Progenitor cell of endocrine pancreas (in vitro differentiated cells): ENCODE data around the gene PHACTR1. TPM values are rescaled to one million over a fixed set of nuclear protein-coding genes. Genes with fewer than 3 reads are reported as not detected.

Experiments used
- DNase-seq: peaks from one replicate; pipeline ENCODE4 v3.0.0; 2021; ENCODE audit warnings: low spot score; ENCODE audit not compliant: unreplicated experiment
- H3K27ac Mint-ChIP-seq: 2 replicates; pipeline ENCODE4 v1.8.0; 2021; ENCODE audit warnings: mild to moderate bottlenecking, moderate library complexity, mixed read lengths
- H3K27me3 Mint-ChIP-seq: 2 replicates; pipeline ENCODE4 v1.8.0; 2021; ENCODE audit warnings: mixed read lengths
- H3K36me3 Mint-ChIP-seq: 2 replicates; pipeline ENCODE4 v1.8.0; 2022; ENCODE audit warnings: mixed read lengths; ENCODE audit not compliant: insufficient read depth
- H3K4me1 Mint-ChIP-seq: 2 replicates; pipeline ENCODE4 v1.8.0; 2021; ENCODE audit warnings: low read depth, mixed read lengths
- H3K4me3 Mint-ChIP-seq: 2 replicates; pipeline ENCODE4 v1.8.0; 2021; ENCODE audit warnings: low read depth, mild to moderate bottlenecking, moderate library complexity, mixed read lengths
- H3K9me3 Mint-ChIP-seq: 2 replicates; pipeline ENCODE4 v1.8.0; 2021; ENCODE audit warnings: low read depth, mixed read lengths
- CTCF ChIP-seq: fragments of 200-600 bp; sonication (generic); IDR thresholded peaks from one replicate; pipeline ENCODE4 v1.5.0; 2021; ENCODE audit warnings: antibody characterized with exemption, mild to moderate bottlenecking; ENCODE audit not compliant: unreplicated experiment
- total RNA-seq: library from RNA; stranded (reverse); gene quantifications from 2 replicates; pipeline ENCODE4 v1.2.1, GENCODE V29; 2021

PHACTR1 gene
- total RNA-seq, 1 donor from 2014 or later, result 8.6 TPM

- Mint-ChIP-seq H3K27me3 (peaks cover 25% of the 10 kb centered on the region), H3K36me3 (no peaks in the 10 kb centered on the region), H3K4me3 (no peak overlapping the region), H3K9me3 (no peaks in the 10 kb centered on the region), H3K27ac (no peak overlapping the region), H3K4me1 (no peaks in the 10 kb centered on the region)
- DNase-seq, result no peak
- TF ChIP-seq CTCF, result no peak
These were observed 49.8 kb downstream of the PHACTR1 start for GRCh38 chr6:12766365-12766764.

DNA sequence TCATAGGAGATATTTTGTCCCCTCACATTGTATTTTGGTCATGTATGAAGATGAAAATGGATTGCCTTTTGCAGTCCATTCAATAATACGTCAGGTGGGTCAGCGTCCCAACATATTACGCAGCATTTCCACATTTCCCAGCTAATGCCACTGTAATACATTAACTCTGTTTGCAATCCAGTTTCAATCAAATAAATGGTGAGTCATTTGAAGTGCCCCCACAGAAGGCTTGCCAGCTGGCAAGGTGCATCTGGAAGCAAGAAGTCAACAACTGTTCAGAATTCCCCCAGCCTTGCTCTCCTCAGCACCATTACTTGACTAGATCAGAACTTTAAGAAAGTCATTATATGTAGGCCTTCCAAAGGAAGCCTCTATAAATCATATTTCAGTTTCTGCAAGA is 50.4 kb downstream of the PHACTR1 start:
- Mint-ChIP-seq H3K4me1 (no peaks in the 10 kb centered on the region), H3K27me3 (peaks cover 19% of the 10 kb centered on the region), H3K27ac (no peak overlapping the region), H3K36me3 (no peaks in the 10 kb centered on the region), H3K9me3 (no peaks in the 10 kb centered on the region), H3K4me3 (no peak overlapping the region)
- no peak for DNase-seq
- no peak for TF ChIP-seq CTCF

DNA sequence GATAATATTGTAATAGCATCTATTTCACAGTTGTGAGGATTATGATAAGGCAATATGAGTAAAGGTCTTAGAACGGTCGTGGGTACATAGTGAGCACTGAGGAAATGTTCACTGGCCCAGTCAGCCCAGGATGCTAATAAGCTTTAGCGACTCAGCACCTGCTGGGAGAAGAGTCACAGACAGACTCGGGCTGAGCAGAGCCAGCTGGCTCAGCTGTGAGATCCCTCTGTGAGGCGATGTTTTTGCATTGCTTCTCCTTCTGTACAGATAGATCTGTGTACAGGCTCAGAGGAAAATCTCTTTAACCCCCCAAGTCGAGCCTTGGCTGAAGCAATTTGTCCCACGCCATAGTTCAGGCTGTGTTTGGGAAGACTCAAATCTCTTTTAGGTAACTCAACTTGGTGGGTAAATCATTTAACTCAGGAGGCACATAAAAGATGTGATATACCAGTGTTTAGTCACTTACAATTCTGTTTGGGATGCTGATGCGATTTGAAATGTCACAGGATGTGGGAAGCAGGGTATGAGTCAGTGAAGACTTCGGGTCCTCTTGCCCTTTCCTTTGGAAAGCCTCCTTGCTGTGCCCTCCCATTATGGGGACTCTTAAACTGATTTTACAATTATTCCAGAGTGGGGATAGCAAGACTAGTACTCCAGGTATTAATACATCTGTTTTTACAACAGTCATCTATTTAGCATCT is 53.1 kb downstream of the PHACTR1 start:
- no peak for DNase-seq
- no peaks in the 10 kb centered on the region for H3K4me1 Mint-ChIP-seq
- H3K9me3 Mint-ChIP-seq, result no peaks in the 10 kb centered on the region
- no peak for TF ChIP-seq CTCF
- H3K27ac Mint-ChIP-seq, result no peak overlapping the region
- peaks cover 16% of the 10 kb centered on the region for H3K27me3 Mint-ChIP-seq
- H3K4me3 Mint-ChIP-seq, result no peak overlapping the region
- H3K36me3 Mint-ChIP-seq, result no peaks in the 10 kb centered on the region

GRCh38 chr6:12772416-12772815 is 55.8 kb downstream of the PHACTR1 start:
- Mint-ChIP-seq H3K9me3 (no peaks in the 10 kb centered on the region), H3K4me3 (no peak overlapping the region), H3K27me3 (peaks cover 14% of the 10 kb centered on the region), H3K36me3 (no peaks in the 10 kb centered on the region), H3K27ac (no peak overlapping the region), H3K4me1 (no peaks in the 10 kb centered on the region)
- no peak for TF ChIP-seq CTCF
- no peak for DNase-seq

DNA sequence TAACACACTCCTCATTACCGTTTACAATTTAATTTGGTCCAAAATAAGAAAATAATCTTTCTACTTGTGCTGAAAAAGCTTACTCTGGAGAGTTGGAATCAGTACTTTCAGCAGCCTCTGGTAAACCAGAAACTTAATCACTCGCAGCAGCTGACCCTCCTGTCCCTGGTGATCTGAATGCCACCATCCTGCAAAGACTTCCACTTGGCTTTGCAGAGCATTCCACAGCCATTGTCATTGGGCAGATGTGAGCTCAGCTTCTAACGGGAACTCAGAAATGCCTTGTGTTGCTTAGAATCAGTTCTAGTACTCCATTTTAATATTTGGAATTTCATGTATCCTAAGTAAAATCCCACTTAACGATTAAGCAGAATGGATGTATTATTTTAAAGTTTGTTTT is 59.7 kb downstream of the PHACTR1 start:
- TF ChIP-seq CTCF, result no peak
- no peak for DNase-seq
- H3K27me3 Mint-ChIP-seq, result no peaks in the 10 kb centered on the region
- no peak overlapping the region for H3K27ac Mint-ChIP-seq
- no peaks in the 10 kb centered on the region for H3K36me3 Mint-ChIP-seq
- no peaks in the 10 kb centered on the region for H3K9me3 Mint-ChIP-seq
- no peak overlapping the region for H3K4me3 Mint-ChIP-seq
- H3K4me1 Mint-ChIP-seq, result peaks cover 4% of the 10 kb centered on the region
